Neuronal stem cell (in vitro differentiated cells): ENCODE data around the gene KCTD3.

ENCODE experiments used
- DNase-seq: peaks from one replicate; pipeline ENCODE4 v3.0.0-alpha.2; 2013; ENCODE audit warnings: low spot score
- H2AFZ ChIP-seq: one replicate; pipeline ENCODE4 v1.6.1; 2013; ENCODE audit warnings: mild to moderate bottlenecking, low read length, inconsistent platforms
- H2AK5ac ChIP-seq: 2 replicates; pipeline ENCODE4 v1.6.1; 2013; ENCODE audit warnings: low read depth, mild to moderate bottlenecking, inconsistent platforms, low read length, moderate library complexity, mixed read lengths
- H2BK120ac ChIP-seq: 2 replicates; pipeline ENCODE4 v1.6.1; 2013; ENCODE audit warnings: low read depth, mild to moderate bottlenecking, inconsistent platforms, low read length, moderate library complexity, mixed read lengths
- H2BK12ac ChIP-seq: one replicate; pipeline ENCODE4 v1.6.1; 2013; ENCODE audit warnings: low read length, inconsistent platforms
- H2BK15ac ChIP-seq: 2 replicates; pipeline ENCODE4 v1.6.1; 2013; ENCODE audit warnings: mild to moderate bottlenecking, low read length, inconsistent platforms, mixed read lengths
- H2BK5ac ChIP-seq: one replicate; pipeline ENCODE4 v1.6.1; 2013; ENCODE audit warnings: inconsistent platforms, mild to moderate bottlenecking, low read length, moderate library complexity
- H3K14ac ChIP-seq: one replicate; pipeline ENCODE4 v1.6.1; 2013; ENCODE audit warnings: low read length, inconsistent platforms
- H3K18ac ChIP-seq: 2 replicates; pipeline ENCODE4 v1.6.1; 2013; ENCODE audit warnings: low read length, inconsistent platforms
- H3K23ac ChIP-seq: 2 replicates; pipeline ENCODE4 v1.6.1; 2013; ENCODE audit warnings: low read depth, mild to moderate bottlenecking, mixed read lengths, low read length, inconsistent platforms; ENCODE audit not compliant: poor library complexity
- H3K27ac ChIP-seq: replicated peaks from 3 replicates; pipeline ENCODE4 v1.5.1; 2013; ENCODE audit warnings: low read length, inconsistent platforms
- H3K27me3 ChIP-seq, 3 experiments: 2 replicates each; pipeline ENCODE4 v1.6.1; 2013; ENCODE audit warnings: low read length in 3 of 3, mild to moderate bottlenecking in 2 of 3, inconsistent platforms in 1 of 3, low read depth in 1 of 3, mixed read lengths in 1 of 3, moderate library complexity in 1 of 3; ENCODE audit not compliant: control insufficient read depth in 3 of 3, insufficient read depth in 3 of 3
- H3K36me3 ChIP-seq, 2 donors: replicated peaks in 1 of 2; 2 replicates each; pipeline ENCODE4 v1.6.1; 2013; ENCODE audit warnings: low read length in 2 of 2; ENCODE audit not compliant: control insufficient read depth in 2 of 2, insufficient read depth in 2 of 2
- H3K4ac ChIP-seq: 2 replicates; pipeline ENCODE4 v1.6.1; 2013; ENCODE audit warnings: inconsistent platforms, mild to moderate bottlenecking, low read length, moderate library complexity
- H3K4me1 ChIP-seq, 2 donors: 1 replicate in 1 of 2; 2 replicates in 1 of 2; pipeline ENCODE4 v1.6.1; 2013; ENCODE audit warnings: low read length in 2 of 2, low read depth in 1 of 2; ENCODE audit not compliant: control insufficient read depth in 2 of 2, insufficient read depth in 1 of 2
- H3K4me2 ChIP-seq: one replicate; pipeline ENCODE4 v1.6.1; 2013; ENCODE audit warnings: mild to moderate bottlenecking, low read length, inconsistent platforms; ENCODE audit not compliant: insufficient read depth, poor library complexity, severe bottlenecking
- H3K4me3 ChIP-seq, 2 donors: 2 replicates each; pipeline ENCODE4 v1.5.1; 2013; ENCODE audit warnings: low read length in 2 of 2, mild to moderate bottlenecking in 2 of 2, inconsistent platforms in 1 of 2, moderate library complexity in 1 of 2
- H3K79me1 ChIP-seq: one replicate; pipeline ENCODE4 v1.6.1; 2013; ENCODE audit warnings: low read depth, mild to moderate bottlenecking, inconsistent platforms, low read length, moderate library complexity
- H3K9ac ChIP-seq: one replicate; pipeline ENCODE4 v1.6.1; 2013; ENCODE audit warnings: mild to moderate bottlenecking, low read depth, low read length, inconsistent platforms; ENCODE audit not compliant: poor library complexity
- H3K9me3 ChIP-seq, 2 donors: replicated peaks in 1 of 2; 2 replicates each; pipeline versions ENCODE3 to v1.6.1; 2013; ENCODE audit warnings: low read length in 2 of 2, mild to moderate bottlenecking in 2 of 2, inconsistent platforms in 1 of 2, low read depth in 1 of 2, mixed read lengths in 1 of 2, moderate library complexity in 1 of 2; ENCODE audit not compliant: control insufficient read depth in 2 of 2, insufficient read depth in 1 of 2
- H4K8ac ChIP-seq: one replicate; pipeline ENCODE4 v1.6.1; 2013; ENCODE audit warnings: low read depth, mild to moderate bottlenecking, inconsistent platforms, low read length, moderate library complexity
- H4K91ac ChIP-seq: one replicate; pipeline ENCODE4 v1.6.1; 2013; ENCODE audit warnings: low read length, low read depth, mild to moderate bottlenecking, inconsistent platforms; ENCODE audit not compliant: poor library complexity
- WGBS, 2 donors: extraction: QIAGEN DNeasy Blood & Tissue Kit; methylation state at CpG; one replicate each; pipeline ENCODE4 v1.1.7; 2013; ENCODE audit warnings: missing lambda C conversion rate in 2 of 2, mixed read lengths in 1 of 2; ENCODE audit not compliant: insufficient read length in 2 of 2, insufficient replicate concordance in 1 of 2; ENCODE audit errors: extremely low coverage in 2 of 2; 5-methylcytosine and 5-hydroxymethylcytosine counted together

The KCTD3 gene

GRCh38 chr1:215555531-215555930, 11.6 kb upstream of the KCTD3 start:
- H3K9ac ChIP-seq: no peak overlapping the region
- H3K23ac ChIP-seq: no peak overlapping the region
- H4K91ac ChIP-seq: no peak overlapping the region
- no peak overlapping the region for H2BK120ac ChIP-seq
- H3K4me2 ChIP-seq: no peak overlapping the region
- H3K14ac ChIP-seq: no peak overlapping the region
- no peaks in the 10 kb centered on the region for H3K4me1 ChIP-seq
- no CpG with 5 or more reads among the region's 1 CpG for WGBS, 2 donors
- H3K36me3 ChIP-seq: no peaks in the 10 kb centered on the region
- no peak overlapping the region for H4K8ac ChIP-seq
- no peak overlapping the region for H2BK12ac ChIP-seq
- H3K4me3 ChIP-seq: no peak overlapping the region
- no peak for DNase-seq
- H3K9me3 ChIP-seq: peaks cover 0 to 2% of the 10 kb centered on the region in 2 donors
- no peak overlapping the region for H3K27ac ChIP-seq
- no peak overlapping the region for H2BK15ac ChIP-seq
- H3K79me1 ChIP-seq: no peaks in the 10 kb centered on the region
- H3K18ac ChIP-seq: no peak overlapping the region
- no peaks in the 10 kb centered on the region for H3K27me3 ChIP-seq
- no peak overlapping the region for H2AFZ ChIP-seq
- H3K4ac ChIP-seq: no peak overlapping the region
- no peak overlapping the region for H2BK5ac ChIP-seq
- H2AK5ac ChIP-seq: no peak overlapping the region

- no CpG with 5 or more reads among the region's 2 CpGs for WGBS, 2 donors
- Histone ChIP-seq H3K14ac (peak overlapping the region; percentile 82), H3K4me3 (no peak overlapping the region), H2BK5ac (no peak overlapping the region), H3K27me3 (no peaks in the 10 kb centered on the region), H3K4me2 (no peak overlapping the region), H2BK15ac (no peak overlapping the region), H3K79me1 (no peaks in the 10 kb centered on the region), H2AK5ac (no peak overlapping the region), H3K9me3 (peaks cover 0 to 2% of the 10 kb centered on the region in 2 donors), H3K4me1 (no peaks in the 10 kb centered on the region), H3K27ac (no peak overlapping the region), H3K23ac (peak overlapping the region; percentile 0), H2BK120ac (no peak overlapping the region), H2BK12ac (no peak overlapping the region), H3K36me3 (no peaks in the 10 kb centered on the region), H3K18ac (peak overlapping the region; percentile 64), H3K4ac (peak overlapping the region; percentile 41), H3K9ac (peak overlapping the region; percentile 2), H4K8ac (no peak overlapping the region), H4K91ac (no peak overlapping the region), H2AFZ (peak overlapping the region; percentile 1)
- no peak for DNase-seq
Observed at GRCh38 chr1:215556996-215557395, 10.1 kb upstream of the KCTD3 start.

GRCh38 chr1:215557504-215557903, 9.6 kb upstream of the KCTD3 start:
- Histone ChIP-seq H4K91ac (no peak overlapping the region), H2AFZ (peak overlapping the region; percentile 1), H2AK5ac (no peak overlapping the region), H2BK5ac (no peak overlapping the region), H3K4me1 (no peaks in the 10 kb centered on the region), H3K36me3 (no peaks in the 10 kb centered on the region), H3K14ac (no peak overlapping the region), H2BK15ac (no peak overlapping the region), H3K4me3 (no peak overlapping the region), H3K79me1 (no peaks in the 10 kb centered on the region), H2BK12ac (no peak overlapping the region), H3K4ac (no peak overlapping the region), H3K4me2 (no peak overlapping the region), H3K18ac (peak overlapping the region; percentile 13), H2BK120ac (no peak overlapping the region), H3K9ac (no peak overlapping the region), H3K9me3 (peaks cover 0 to 2% of the 10 kb centered on the region in 2 donors), H4K8ac (no peak overlapping the region), H3K27me3 (no peaks in the 10 kb centered on the region), H3K23ac (no peak overlapping the region), H3K27ac (no peak overlapping the region)
- no peak for DNase-seq
- WGBS, 2 donors: no CpG with 5 or more reads among the region's 1 CpG

- no peak overlapping the region for H3K9ac ChIP-seq
- H3K4me2 ChIP-seq: no peak overlapping the region
- WGBS, 2 donors: no CpG with 5 or more reads among the region's 4 CpGs
- H3K4ac ChIP-seq: no peak overlapping the region
- H2BK15ac ChIP-seq: no peak overlapping the region
- H2BK12ac ChIP-seq: no peak overlapping the region
- no peak overlapping the region for H4K8ac ChIP-seq
- H3K36me3 ChIP-seq: no peaks in the 10 kb centered on the region
- H3K27ac ChIP-seq: no peak overlapping the region
- no peak overlapping the region for H3K4me3 ChIP-seq
- H2AFZ ChIP-seq: no peak overlapping the region
- no peak overlapping the region for H2BK120ac ChIP-seq
- H2BK5ac ChIP-seq: no peak overlapping the region
- no peak overlapping the region for H3K18ac ChIP-seq
- no peaks in the 10 kb centered on the region for H3K4me1 ChIP-seq
- peaks cover 0 to 2% of the 10 kb centered on the region in 2 donors for H3K9me3 ChIP-seq
- no peak overlapping the region for H4K91ac ChIP-seq
- H3K23ac ChIP-seq: no peak overlapping the region
- H3K14ac ChIP-seq: no peak overlapping the region
- no peak for DNase-seq
- no peaks in the 10 kb centered on the region for H3K27me3 ChIP-seq
- no peaks in the 10 kb centered on the region for H3K79me1 ChIP-seq
- H2AK5ac ChIP-seq: no peak overlapping the region
Observed at GRCh38 chr1:215557992-215558626, 9.0 kb upstream of the KCTD3 start.
